Astrocyte (in vitro differentiated cells and primary cell): ENCODE results near the gene CHMP3. TPM values are rescaled to one million over a fixed set of nuclear protein-coding genes. Genes with fewer than 3 reads are reported as not detected.

Source experiments
- DNase-seq: peaks from one replicate; pipeline ENCODE4 v3.0.0-alpha.2; 2010; ENCODE audit warnings: low read depth
- FAIRE-seq: peaks from 2 replicates; lab custom pipeline; 2011; peaks lifted over from hg19 to GRCh38; lab: Jason Lieb, UNC
- H2AFZ ChIP-seq: 2 replicates; pipeline ENCODE4 v1.6.0; 2012; ENCODE audit warnings: low read depth, low read length, inconsistent platforms
- H3K27ac ChIP-seq: 2 replicates; pipeline ENCODE4 v1.5.1; 2011; ENCODE audit warnings: low read depth, low read length, inconsistent platforms
- H3K27me3 ChIP-seq: 2 replicates; pipeline ENCODE4 v1.6.0; 2011; ENCODE audit warnings: low read length, inconsistent platforms; ENCODE audit not compliant: insufficient read depth
- H3K36me3 ChIP-seq: 2 replicates; pipeline ENCODE4 v1.5.1; 2011; ENCODE audit warnings: low read length, inconsistent platforms; ENCODE audit not compliant: insufficient read depth
- H3K4me1 ChIP-seq: 2 replicates; pipeline ENCODE4 v1.5.1; 2011; ENCODE audit warnings: low read length, inconsistent platforms; ENCODE audit not compliant: insufficient read depth
- H3K4me2 ChIP-seq: 2 replicates; pipeline ENCODE4 v1.6.0; 2012; ENCODE audit warnings: low read length, inconsistent platforms
- H3K4me3 ChIP-seq: 2 replicates; pipeline ENCODE4 v1.5.1; 2011; ENCODE audit warnings: low read depth, mild to moderate bottlenecking, low read length, inconsistent platforms; ENCODE audit not compliant: insufficient read depth
- H3K79me2 ChIP-seq: 2 replicates; pipeline ENCODE4 v1.6.0; 2012; ENCODE audit warnings: mild to moderate bottlenecking, low read length, inconsistent platforms; ENCODE audit not compliant: insufficient read depth
- H3K9ac ChIP-seq: 2 replicates; pipeline ENCODE4 v1.6.0; 2012; ENCODE audit warnings: mild to moderate bottlenecking, low read length, inconsistent platforms
- H3K9me3 ChIP-seq: 2 replicates; pipeline ENCODE4 v1.5.1; 2012; ENCODE audit warnings: low read depth, mild to moderate bottlenecking, low read length, inconsistent platforms; ENCODE audit not compliant: insufficient read depth
- H4K20me1 ChIP-seq: 2 replicates; pipeline ENCODE4 v1.6.0; 2012; ENCODE audit warnings: low read length, inconsistent platforms; ENCODE audit not compliant: insufficient read depth
- H3K27ac Mint-ChIP-seq: one replicate; pipeline ENCODE4 v1.8.0; 2021; ENCODE audit warnings: mild to moderate bottlenecking, mixed read lengths; ENCODE audit not compliant: unreplicated experiment
- H3K27me3 Mint-ChIP-seq: one replicate; pipeline ENCODE4 v1.8.0; 2021; ENCODE audit warnings: low read depth, mixed read lengths; ENCODE audit not compliant: unreplicated experiment
- H3K36me3 Mint-ChIP-seq: one replicate; pipeline ENCODE4 v1.8.0; 2021; ENCODE audit warnings: low read depth, mixed read lengths; ENCODE audit not compliant: unreplicated experiment
- H3K4me1 Mint-ChIP-seq: one replicate; pipeline ENCODE4 v1.8.0; 2021; ENCODE audit warnings: low read depth, mixed read lengths; ENCODE audit not compliant: unreplicated experiment
- H3K4me3 Mint-ChIP-seq: one replicate; pipeline ENCODE4 v1.8.0; 2021; ENCODE audit warnings: mild to moderate bottlenecking, moderate library complexity, mixed read lengths; ENCODE audit not compliant: unreplicated experiment
- H3K9me3 Mint-ChIP-seq: one replicate; pipeline ENCODE4 v1.8.0; 2021; ENCODE audit warnings: mild to moderate bottlenecking, mixed read lengths; ENCODE audit not compliant: unreplicated experiment
- CTCF ChIP-seq: IDR thresholded peaks from 2 replicates; pipeline ENCODE4 v1.5.1; 2011; ENCODE audit warnings: low read depth, mild to moderate bottlenecking, inconsistent platforms, low read length, moderate library complexity; ENCODE audit not compliant: insufficient read depth
- EZH2 ChIP-seq: IDR thresholded peaks from 2 replicates; pipeline ENCODE4 v1.6.1; 2012; ENCODE audit warnings: mild to moderate bottlenecking, low read length, inconsistent platforms; ENCODE audit not compliant: insufficient read depth
- total RNA-seq: library from RNA; stranded (reverse); gene quantifications from 2 replicates; pipeline ENCODE4 v1.2.1, GENCODE V29; 2021

CHMP3 gene
- total RNA-seq, 1 donor from 2014 or later, result 91.0 TPM

- Histone ChIP-seq H3K36me3 (peaks cover 63% of the 10 kb centered on the region), H3K79me2 (no peaks in the 10 kb centered on the region), H3K4me1 (no peaks in the 10 kb centered on the region), H3K9me3 (no peaks in the 10 kb centered on the region), H2AFZ (no peak overlapping the region), H3K9ac (no peak overlapping the region), H3K27me3 (no peaks in the 10 kb centered on the region), H4K20me1 (peaks cover 11% of the 10 kb centered on the region), H3K4me3 (no peak overlapping the region), H3K27ac (no peak overlapping the region), H3K4me2 (no peak overlapping the region)
- DNase-seq (no peak), FAIRE-seq (peak; percentile 49)
- no peaks in the 10 kb centered on the region for H3K27me3 Mint-ChIP-seq
- peaks cover 29% of the 10 kb centered on the region for H3K36me3 Mint-ChIP-seq
- no peak overlapping the region for H3K27ac Mint-ChIP-seq
- no peak overlapping the region for H3K4me3 Mint-ChIP-seq
- H3K9me3 Mint-ChIP-seq, result no peaks in the 10 kb centered on the region
- no peak for TF ChIP-seq EZH2
- TF ChIP-seq CTCF, result no peak
- H3K4me1 Mint-ChIP-seq, result peaks cover 2% of the 10 kb centered on the region
Measured at GRCh38 chr2:86461042-86461743, 102.0 kb downstream of the CHMP3 start.

- Histone ChIP-seq H3K36me3 (peaks cover 38% of the 10 kb centered on the region), H3K27ac (no peak overlapping the region), H3K4me1 (no peaks in the 10 kb centered on the region), H3K4me2 (no peak overlapping the region), H3K27me3 (no peaks in the 10 kb centered on the region), H3K79me2 (peaks cover 3% of the 10 kb centered on the region), H3K4me3 (no peak overlapping the region), H4K20me1 (peaks cover 27% of the 10 kb centered on the region), H3K9ac (no peak overlapping the region), H2AFZ (no peak overlapping the region), H3K9me3 (no peaks in the 10 kb centered on the region)
- H3K4me1 Mint-ChIP-seq, result peaks cover 2% of the 10 kb centered on the region
- no peaks in the 10 kb centered on the region for H3K27me3 Mint-ChIP-seq
- peaks cover 27% of the 10 kb centered on the region for H3K36me3 Mint-ChIP-seq
- FAIRE-seq (no peak), DNase-seq (no peak)
- H3K4me3 Mint-ChIP-seq, result no peak overlapping the region
- no peak overlapping the region for H3K27ac Mint-ChIP-seq
- TF ChIP-seq CTCF, result no peak
- no peak for TF ChIP-seq EZH2
- no peaks in the 10 kb centered on the region for H3K9me3 Mint-ChIP-seq
Measured at GRCh38 chr2:86455181-86455580, 108.1 kb downstream of the CHMP3 start.

GRCh38 chr2:86454238-86454637, 109.0 kb downstream of the CHMP3 start:
- Mint-ChIP-seq H3K27ac (no peak overlapping the region), H3K4me1 (peaks cover 7% of the 10 kb centered on the region), H3K9me3 (no peaks in the 10 kb centered on the region), H3K4me3 (no peak overlapping the region), H3K27me3 (no peaks in the 10 kb centered on the region), H3K36me3 (peaks cover 27% of the 10 kb centered on the region)
- Histone ChIP-seq H3K4me1 (no peaks in the 10 kb centered on the region), H3K9me3 (no peaks in the 10 kb centered on the region), H3K9ac (no peak overlapping the region), H3K4me3 (no peak overlapping the region), H3K27ac (no peak overlapping the region), H3K27me3 (no peaks in the 10 kb centered on the region), H2AFZ (no peak overlapping the region), H3K36me3 (peaks cover 41% of the 10 kb centered on the region), H3K4me2 (peak overlapping the region; percentile 19), H4K20me1 (peaks cover 37% of the 10 kb centered on the region), H3K79me2 (peaks cover 12% of the 10 kb centered on the region)
- TF ChIP-seq EZH2, result no peak
- no peak for TF ChIP-seq CTCF
- FAIRE-seq, result no peak
- DNase-seq, result no peak
